ENCODE results near the gene PRKCA.

PRKCA gene

DNA sequence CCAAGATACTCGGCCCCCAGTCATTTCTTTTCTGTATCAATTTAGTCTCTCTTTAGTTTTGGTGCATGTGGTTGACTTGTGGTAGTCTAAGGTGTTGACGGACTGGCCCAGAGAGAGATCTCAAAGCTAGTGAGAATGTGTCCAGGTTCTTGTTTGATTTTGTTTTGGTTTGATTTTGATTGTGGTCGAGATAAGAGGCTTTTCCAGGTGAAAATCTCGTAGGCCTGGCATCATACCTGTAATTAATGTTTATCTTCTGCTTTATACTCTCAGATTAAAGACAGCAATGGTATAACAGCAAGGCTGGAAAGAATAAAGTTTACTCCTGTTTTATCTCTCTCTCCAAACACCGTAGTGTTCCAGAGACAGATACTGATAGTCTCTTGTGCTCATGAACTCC is 360.1 kb downstream of the PRKCA start:
- Histone ChIP-seq H3K27ac (no peak overlapping the region), H3K4me3 (no peak overlapping the region), H3K27me3 (no peaks in the 10 kb centered on the region), H3K4me1 (no peaks in the 10 kb centered on the region), H3K36me3 (no peaks in the 10 kb centered on the region), H3K9me3 (no peaks in the 10 kb centered on the region)
- TF ChIP-seq, protein P1, sequence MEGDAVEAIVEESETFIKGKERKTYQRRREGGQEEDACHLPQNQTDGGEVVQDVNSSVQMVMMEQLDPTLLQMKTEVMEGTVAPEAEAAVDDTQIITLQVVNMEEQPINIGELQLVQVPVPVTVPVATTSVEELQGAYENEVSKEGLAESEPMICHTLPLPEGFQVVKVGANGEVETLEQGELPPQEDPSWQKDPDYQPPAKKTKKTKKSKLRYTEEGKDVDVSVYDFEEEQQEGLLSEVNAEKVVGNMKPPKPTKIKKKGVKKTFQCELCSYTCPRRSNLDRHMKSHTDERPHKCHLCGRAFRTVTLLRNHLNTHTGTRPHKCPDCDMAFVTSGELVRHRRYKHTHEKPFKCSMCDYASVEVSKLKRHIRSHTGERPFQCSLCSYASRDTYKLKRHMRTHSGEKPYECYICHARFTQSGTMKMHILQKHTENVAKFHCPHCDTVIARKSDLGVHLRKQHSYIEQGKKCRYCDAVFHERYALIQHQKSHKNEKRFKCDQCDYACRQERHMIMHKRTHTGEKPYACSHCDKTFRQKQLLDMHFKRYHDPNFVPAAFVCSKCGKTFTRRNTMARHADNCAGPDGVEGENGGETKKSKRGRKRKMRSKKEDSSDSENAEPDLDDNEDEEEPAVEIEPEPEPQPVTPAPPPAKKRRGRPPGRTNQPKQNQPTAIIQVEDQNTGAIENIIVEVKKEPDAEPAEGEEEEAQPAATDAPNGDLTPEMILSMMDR (IDR thresholded peaks at IDR 0.05) = no peak
- DNase-seq = no peak
- intact Hi-C loops (cut with DNase I; ENCODE audit: low total_unique reads) = no loop called here

DNA sequence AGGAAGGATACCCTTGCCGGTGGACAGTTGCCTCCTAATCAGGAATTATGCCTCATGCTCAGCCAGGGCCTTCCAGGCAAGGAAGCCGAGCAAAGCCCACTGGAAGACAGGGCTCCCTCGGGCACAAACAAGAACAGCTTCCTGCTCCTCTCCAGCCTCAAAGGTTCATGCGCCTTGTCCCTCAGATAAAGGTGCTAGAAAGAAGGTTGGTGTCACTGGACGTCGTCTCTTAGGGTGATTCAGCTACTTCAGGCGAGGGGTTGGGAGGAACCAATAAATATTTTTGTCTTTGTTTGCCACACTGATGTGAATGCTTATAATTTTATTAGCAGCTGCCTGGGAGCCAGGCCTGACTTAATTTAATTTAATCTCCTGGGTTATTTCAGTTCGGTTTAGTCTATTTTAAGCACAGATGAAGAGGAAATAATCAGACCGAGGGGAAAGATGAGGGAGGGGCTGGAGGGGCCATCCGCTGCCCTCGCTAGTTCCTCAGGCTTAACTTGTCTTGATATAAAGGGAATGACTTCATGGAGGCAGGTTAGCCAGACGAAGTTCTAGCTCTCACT is 360.7 kb downstream of the PRKCA start:
- Histone ChIP-seq H3K27me3 (no peaks in the 10 kb centered on the region), H3K36me3 (no peaks in the 10 kb centered on the region), H3K4me3 (no peak overlapping the region), H3K27ac (no peak overlapping the region), H3K4me1 (no peaks in the 10 kb centered on the region), H3K9me3 (no peaks in the 10 kb centered on the region)
- intact Hi-C loops (cut with DNase I; ENCODE audit: low total_unique reads) = no loop called here
- no peak for DNase-seq
- TF ChIP-seq, protein P1 (IDR thresholded peaks at IDR 0.05) = no peak

DNA sequence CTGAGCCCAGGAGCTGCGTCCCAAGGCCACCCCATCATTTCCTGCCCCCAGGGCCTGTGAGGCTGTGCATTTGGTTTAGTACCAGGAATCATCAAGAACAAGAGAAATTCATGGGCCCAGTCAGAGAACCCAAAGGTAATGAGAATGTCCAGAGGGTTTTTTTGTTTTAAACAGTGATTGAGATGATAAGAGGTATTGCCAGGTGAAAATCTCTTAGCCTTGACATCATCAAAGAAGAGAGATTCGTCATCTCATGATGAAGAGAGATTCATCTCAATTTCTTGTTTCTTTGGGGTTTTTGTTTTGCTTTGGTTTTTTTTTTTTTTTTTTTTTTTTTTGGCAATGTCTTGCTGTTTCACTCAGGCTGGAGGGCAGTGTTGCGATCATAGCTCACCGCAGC is 361.9 kb downstream of the PRKCA start:
- intact Hi-C loops (cut with DNase I; ENCODE audit: low total_unique reads) = no loop called here
- no peak overlapping the region for H3K27ac ChIP-seq
- no peaks in the 10 kb centered on the region for H3K4me1 ChIP-seq
- H3K36me3 ChIP-seq = no peaks in the 10 kb centered on the region
- no peaks in the 10 kb centered on the region for H3K27me3 ChIP-seq
- H3K4me3 ChIP-seq = no peak overlapping the region
- H3K9me3 ChIP-seq = peaks cover 0 to 7% (median 0%) of the 10 kb centered on the region in 3 donors
- no peak for DNase-seq
- TF ChIP-seq, protein P1 (IDR thresholded peaks at IDR 0.05) = no peak

DNA sequence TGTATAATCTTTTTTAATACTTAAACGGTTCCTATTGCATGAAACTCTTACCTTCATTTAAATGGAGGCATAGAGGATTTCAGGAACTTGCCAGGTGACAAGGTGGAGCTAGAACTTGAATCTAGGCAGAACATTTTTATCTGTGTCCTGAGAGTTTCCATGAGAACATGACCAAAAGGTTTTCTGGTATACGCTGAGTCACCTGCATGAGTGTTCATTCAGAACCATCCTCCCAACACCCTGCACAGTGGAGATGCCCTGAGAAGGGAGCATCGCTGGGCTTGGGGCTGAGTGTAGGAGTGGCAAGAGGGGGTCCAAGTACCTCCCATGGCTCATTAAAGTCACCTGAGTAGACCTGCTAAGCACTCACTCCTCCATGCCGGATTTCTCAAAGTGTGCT is 362.8 kb downstream of the PRKCA start:
- intact Hi-C loops (cut with DNase I; ENCODE audit: low total_unique reads) = no loop called here
- H3K36me3 ChIP-seq = no peaks in the 10 kb centered on the region
- no peak for DNase-seq
- H3K27me3 ChIP-seq = no peaks in the 10 kb centered on the region
- H3K4me3 ChIP-seq = no peak overlapping the region
- TF ChIP-seq, protein P1 (IDR thresholded peaks at IDR 0.05) = no peak
- no peaks in the 10 kb centered on the region for H3K4me1 ChIP-seq
- peaks cover 0 to 9% (median 0%) of the 10 kb centered on the region in 3 donors for H3K9me3 ChIP-seq
- no peak overlapping the region for H3K27ac ChIP-seq

DNA sequence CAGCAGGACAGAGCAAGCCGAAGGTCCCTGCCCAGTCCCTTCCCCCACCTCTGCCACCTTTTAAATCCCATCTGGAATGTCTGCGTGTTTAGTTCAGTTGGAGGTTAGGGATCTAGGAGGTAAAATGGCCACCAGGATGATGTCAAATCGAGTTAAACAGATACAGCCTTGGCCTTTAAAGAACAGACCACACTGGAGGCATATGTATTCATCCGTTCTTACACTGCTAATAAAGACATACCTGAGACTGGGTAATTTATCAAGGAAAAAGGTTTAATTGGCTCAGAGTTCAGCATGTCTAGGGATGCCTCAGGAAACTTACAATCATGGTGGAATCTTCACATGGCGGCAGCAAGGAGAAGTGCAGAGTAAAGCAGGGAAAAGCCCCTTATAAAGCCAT is 364.7 kb downstream of the PRKCA start:
- Histone ChIP-seq H3K9me3 (peaks cover 0 to 9% (median 0%) of the 10 kb centered on the region in 3 donors), H3K4me3 (no peak overlapping the region), H3K27ac (no peak overlapping the region), H3K36me3 (no peaks in the 10 kb centered on the region), H3K27me3 (no peaks in the 10 kb centered on the region), H3K4me1 (no peaks in the 10 kb centered on the region)
- intact Hi-C loops (cut with DNase I; ENCODE audit: low total_unique reads) = no loop called here
- DNase-seq = no peak
- TF ChIP-seq, protein P1 (IDR thresholded peaks at IDR 0.05) = no peak

Data from tibial artery (tissue), 4 donors.